Bronchial smooth muscle cell (primary cell): Measurements from ENCODE around the gene TBC1D30. TPM values are rescaled to one million over a fixed set of nuclear protein-coding genes. Genes with fewer than 3 reads are reported as not detected.

ENCODE experiments used
- total RNA-seq: library from RNA; depleted of rRNA; stranded (reverse); fragments of >200 nt; gene quantifications from 2 replicates; pipeline ENCODE4 v1.2.1, GENCODE V29; 2014

Gene TBC1D30, protein sequence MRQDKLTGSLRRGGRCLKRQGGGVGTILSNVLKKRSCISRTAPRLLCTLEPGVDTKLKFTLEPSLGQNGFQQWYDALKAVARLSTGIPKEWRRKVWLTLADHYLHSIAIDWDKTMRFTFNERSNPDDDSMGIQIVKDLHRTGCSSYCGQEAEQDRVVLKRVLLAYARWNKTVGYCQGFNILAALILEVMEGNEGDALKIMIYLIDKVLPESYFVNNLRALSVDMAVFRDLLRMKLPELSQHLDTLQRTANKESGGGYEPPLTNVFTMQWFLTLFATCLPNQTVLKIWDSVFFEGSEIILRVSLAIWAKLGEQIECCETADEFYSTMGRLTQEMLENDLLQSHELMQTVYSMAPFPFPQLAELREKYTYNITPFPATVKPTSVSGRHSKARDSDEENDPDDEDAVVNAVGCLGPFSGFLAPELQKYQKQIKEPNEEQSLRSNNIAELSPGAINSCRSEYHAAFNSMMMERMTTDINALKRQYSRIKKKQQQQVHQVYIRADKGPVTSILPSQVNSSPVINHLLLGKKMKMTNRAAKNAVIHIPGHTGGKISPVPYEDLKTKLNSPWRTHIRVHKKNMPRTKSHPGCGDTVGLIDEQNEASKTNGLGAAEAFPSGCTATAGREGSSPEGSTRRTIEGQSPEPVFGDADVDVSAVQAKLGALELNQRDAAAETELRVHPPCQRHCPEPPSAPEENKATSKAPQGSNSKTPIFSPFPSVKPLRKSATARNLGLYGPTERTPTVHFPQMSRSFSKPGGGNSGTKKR
- total RNA-seq, result 0.32 and 0.43 TPM in 2 replicates

DNA sequence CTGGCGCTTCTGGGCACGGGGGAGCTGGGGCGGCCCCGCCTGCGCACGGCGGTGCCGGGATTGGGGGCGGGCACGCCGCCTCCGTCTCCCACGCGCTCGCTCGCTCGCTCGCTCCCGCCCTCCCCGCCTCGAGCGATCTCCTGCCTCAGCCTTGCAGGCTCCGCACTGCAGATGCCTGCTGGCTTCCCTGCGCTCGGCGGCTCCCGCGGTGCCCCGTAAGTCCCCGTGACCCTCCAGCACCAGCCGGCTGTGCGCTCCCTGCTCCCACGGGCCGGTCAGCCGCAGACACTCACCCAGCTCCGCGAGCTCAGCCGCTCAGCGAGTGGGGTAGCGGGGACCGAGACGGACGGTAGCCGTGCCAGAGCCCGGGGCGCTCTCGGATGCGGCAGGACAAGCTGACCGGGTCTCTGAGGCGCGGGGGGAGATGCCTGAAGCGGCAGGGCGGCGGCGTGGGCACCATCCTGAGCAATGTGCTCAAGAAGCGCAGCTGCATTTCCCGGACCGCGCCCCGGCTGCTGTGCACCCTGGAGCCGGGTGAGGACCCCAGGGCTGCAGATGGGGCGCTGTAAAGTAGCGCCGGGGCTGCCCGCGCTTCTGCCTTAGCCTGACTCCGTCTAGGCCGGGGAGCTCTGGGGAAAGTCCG lies at the start of gene TBC1D30:
Gene TBC1D30 (plus strand): TSS at position 148 of the 643 bp plus-strand sequence. CDS start 233 bp downstream, at position 381.

Other genes starting within 250 kb of the TBC1D30 start
- 10.7 and 11.0 TPM in 2 replicates for gene RASSF3, start 214.2 kb upstream of the TBC1D30 start, total RNA-seq
- 116 and 145 TPM in 2 replicates for gene GNS, start 65.2 kb upstream of the TBC1D30 start, total RNA-seq